Liver (tissue), 9 donors: Measurements from ENCODE around the gene SORCS2. TPM values are rescaled to one million over a fixed set of nuclear protein-coding genes. Genes with fewer than 3 reads are reported as not detected.

ENCODE experiments used
- DNase-seq: peaks from one replicate; pipeline ENCODE4 v3.0.0-alpha.2; 2017; ENCODE audit warnings: low spot score
- H3K27ac ChIP-seq, 2 donors: one replicate each; pipeline ENCODE4 v1.7.0; 2013; ENCODE audit warnings: inconsistent platforms in 2 of 2, low read length in 2 of 2, control low read depth in 1 of 2, low read depth in 1 of 2, mild to moderate bottlenecking in 1 of 2
- H3K27me3 ChIP-seq, 4 donors: one replicate each; pipeline versions ENCODE4 v1.6.1 to v1.7.0; 2013; ENCODE audit warnings: low read length in 3 of 4, inconsistent platforms in 1 of 4, mild to moderate bottlenecking in 1 of 4, moderate library complexity in 1 of 4; ENCODE audit not compliant: control insufficient read depth in 4 of 4, insufficient read depth in 4 of 4
- H3K36me3 ChIP-seq, 4 donors: one replicate each; pipeline versions ENCODE4 v1.6.1 to v1.7.0; 2013; ENCODE audit warnings: low read length in 3 of 4, mild to moderate bottlenecking in 3 of 4, low read depth in 1 of 4, moderate library complexity in 1 of 4; ENCODE audit not compliant: control insufficient read depth in 4 of 4, insufficient read depth in 3 of 4
- H3K4me1 ChIP-seq, 4 donors: one replicate each; pipeline versions ENCODE4 v1.6.1 to v1.7.0; 2013; ENCODE audit warnings: low read length in 3 of 4, mild to moderate bottlenecking in 3 of 4, moderate library complexity in 1 of 4; ENCODE audit not compliant: control insufficient read depth in 4 of 4, insufficient read depth in 4 of 4
- H3K4me3 ChIP-seq, 3 donors: one replicate each; pipeline versions ENCODE4 v1.6.1 to v1.7.0; 2013; ENCODE audit warnings: low read length in 3 of 3, control low read depth in 1 of 3, low read depth in 1 of 3, mild to moderate bottlenecking in 1 of 3
- H3K9ac ChIP-seq, 2 donors: one replicate each; pipeline ENCODE4 v1.7.0; 2013; ENCODE audit warnings: low read length in 2 of 2, mild to moderate bottlenecking in 2 of 2, moderate library complexity in 2 of 2, control low read depth in 1 of 2, low read depth in 1 of 2
- H3K9me3 ChIP-seq, 4 donors: one replicate each; pipeline versions ENCODE4 v1.6.1 to v1.7.0; 2013; ENCODE audit warnings: low read length in 3 of 4; ENCODE audit not compliant: control insufficient read depth in 4 of 4
- ATF3 ChIP-seq: IDR thresholded peaks from 2 replicates; pipeline ENCODE4 v1.6.1; 2016; ENCODE audit warnings: antibody characterized with exemption
- EGR1 ChIP-seq, 2 donors: IDR thresholded peaks; 2 replicates each; pipeline ENCODE4 v1.6.1; 2016 to 2018; ENCODE audit warnings: antibody characterized with exemption in 2 of 2, low read depth in 2 of 2
- FOXA1 ChIP-seq: IDR thresholded peaks from 2 replicates; pipeline ENCODE4 v1.6.1; 2016; ENCODE audit warnings: antibody characterized with exemption
- FOXA2 ChIP-seq: IDR thresholded peaks from 2 replicates; pipeline ENCODE4 v1.6.1; 2016; ENCODE audit warnings: antibody characterized with exemption
- GABPA ChIP-seq, 2 donors: IDR thresholded peaks in 1 of 2; conservative IDR thresholded peaks in 1 of 2; 2 replicates each; pipeline ENCODE4 v1.6.1; 2016; ENCODE audit warnings: antibody characterized with exemption in 2 of 2, mild to moderate bottlenecking in 1 of 2, moderate library complexity in 1 of 2
- HNF4A ChIP-seq, 2 donors: conservative IDR thresholded peaks; 2 replicates each; pipeline ENCODE4 v1.6.1; 2016; ENCODE audit warnings: antibody characterized with exemption in 2 of 2, mild to moderate bottlenecking in 2 of 2
- HNF4G ChIP-seq: IDR thresholded peaks from 2 replicates; pipeline ENCODE4 v1.6.1; 2016; ENCODE audit warnings: antibody characterized with exemption
- JUND ChIP-seq, 2 donors: IDR thresholded peaks; 2 replicates each; pipeline ENCODE4 v1.6.1; 2016; ENCODE audit warnings: antibody characterized with exemption in 2 of 2
- MAX ChIP-seq: IDR thresholded peaks from 2 replicates; pipeline ENCODE4 v1.6.1; 2016; ENCODE audit warnings: antibody characterized with exemption
- NR2F2 ChIP-seq: IDR thresholded peaks from 2 replicates; pipeline ENCODE4 v1.6.1; 2016; ENCODE audit warnings: antibody characterized with exemption
- RAD21 ChIP-seq, 2 donors: IDR thresholded peaks; 2 replicates each; pipeline ENCODE4 v1.6.1; 2016; ENCODE audit warnings: antibody characterized with exemption in 2 of 2, mild to moderate bottlenecking in 2 of 2
- RXRA ChIP-seq, 2 donors: IDR thresholded peaks; 2 replicates each; pipeline ENCODE4 v1.6.1; 2017 to 2018; ENCODE audit warnings: antibody characterized with exemption in 2 of 2, mild to moderate bottlenecking in 1 of 2
- SP1 ChIP-seq: IDR thresholded peaks from 2 replicates; pipeline ENCODE4 v1.6.1; 2018; ENCODE audit warnings: antibody characterized with exemption, mild to moderate bottlenecking
- TAF1 ChIP-seq: conservative IDR thresholded peaks from 2 replicates; pipeline ENCODE4 v1.6.1; 2016; ENCODE audit warnings: antibody characterized with exemption, mild to moderate bottlenecking
- YY1 ChIP-seq: IDR thresholded peaks from 2 replicates; pipeline ENCODE4 v1.6.1; 2016; ENCODE audit warnings: antibody characterized with exemption, mild to moderate bottlenecking
- ZBTB33 ChIP-seq: IDR thresholded peaks from 2 replicates; pipeline ENCODE4 v1.6.1; 2016; ENCODE audit warnings: antibody characterized with exemption
- WGBS: extraction: QIAGEN DNeasy Blood & Tissue Kit; methylation state at CpG from one replicate; pipeline ENCODE4 v1.1.7; 2013; 5-methylcytosine and 5-hydroxymethylcytosine counted together
- polyA plus RNA-seq, 2 donors: library from polyadenylated mRNA; stranded (reverse) in 1 of 2; unstranded in 1 of 2; fragments of 200-250 nt in 1 of 2; fragments of >200 nt in 1 of 2; fragmentation: Nextera tagmentation in 1 of 2; extraction: Ambion mirVana in 1 of 2; gene quantifications; one replicate each; pipeline versions ENCODE4 v1.2.1 to v1.2.3, GENCODE V29; 2013 to 2015
- total RNA-seq, 2 donors: library from RNA; depleted of rRNA; stranded (reverse); fragments of >200 nt; gene quantifications; one replicate each; pipeline ENCODE4 v1.2.3, GENCODE V29; 2014
- TF ChIP-seq, protein P1 (sequence below): IDR thresholded peaks from 2 replicates; pipeline ENCODE4 v1.6.1; 2016; ENCODE audit warnings: antibody characterized with exemption, mild to moderate bottlenecking
- TF ChIP-seq, protein P2 (sequence below): fragments of 150-350 bp; IDR thresholded peaks from 2 replicates; pipeline ENCODE4 v1.5.1; 2017; ENCODE audit warnings: improper control_type of control experiment, low read depth, low read length; ENCODE audit not compliant: missing input control
- donor health status: healthy.
- donor health status: healthy.
- donor health status: healthy.
- donor health status: healthy.
- donor health status: healthy.

Gene SORCS2
- total and polyA plus RNA-seq, 4 donors = 0.10 to 1.4 (median 0.92) TPM

GRCh38 chr4:7435471-7436061 lies 243.2 kb downstream of the SORCS2 start:
- no peak for DNase-seq
- Histone ChIP-seq H3K27ac (no peak overlapping the region), H3K4me3 (no peak overlapping the region), H3K9ac (no peak overlapping the region), H3K36me3 (no peaks in the 10 kb centered on the region), H3K9me3 (no peaks in the 10 kb centered on the region), H3K4me1 (no peaks in the 10 kb centered on the region), H3K27me3 (no peaks in the 10 kb centered on the region)
- 81% methylated on average over 11 of the region's 11 CpGs for WGBS
- no peak for TF ChIP-seq MAX
- no peak for TF ChIP-seq EGR1 (IDR thresholded peaks at IDR 0.05; ENCODE audit: low read depth in 2 of 2)
- TF ChIP-seq RXRA (IDR thresholded peaks at IDR 0.05) = no peak
- no peak for TF ChIP-seq FOXA1
- TF ChIP-seq ATF3 = no peak
- TF ChIP-seq YY1 = no peak
- no peak for TF ChIP-seq GABPA (IDR thresholded peaks at IDR 0.05 in 1 of 2, conservative IDR thresholded peaks at IDR 0.05 in 1 of 2)
- no peak for TF ChIP-seq TAF1
- TF ChIP-seq HNF4G = no peak
- TF ChIP-seq, protein P1, sequence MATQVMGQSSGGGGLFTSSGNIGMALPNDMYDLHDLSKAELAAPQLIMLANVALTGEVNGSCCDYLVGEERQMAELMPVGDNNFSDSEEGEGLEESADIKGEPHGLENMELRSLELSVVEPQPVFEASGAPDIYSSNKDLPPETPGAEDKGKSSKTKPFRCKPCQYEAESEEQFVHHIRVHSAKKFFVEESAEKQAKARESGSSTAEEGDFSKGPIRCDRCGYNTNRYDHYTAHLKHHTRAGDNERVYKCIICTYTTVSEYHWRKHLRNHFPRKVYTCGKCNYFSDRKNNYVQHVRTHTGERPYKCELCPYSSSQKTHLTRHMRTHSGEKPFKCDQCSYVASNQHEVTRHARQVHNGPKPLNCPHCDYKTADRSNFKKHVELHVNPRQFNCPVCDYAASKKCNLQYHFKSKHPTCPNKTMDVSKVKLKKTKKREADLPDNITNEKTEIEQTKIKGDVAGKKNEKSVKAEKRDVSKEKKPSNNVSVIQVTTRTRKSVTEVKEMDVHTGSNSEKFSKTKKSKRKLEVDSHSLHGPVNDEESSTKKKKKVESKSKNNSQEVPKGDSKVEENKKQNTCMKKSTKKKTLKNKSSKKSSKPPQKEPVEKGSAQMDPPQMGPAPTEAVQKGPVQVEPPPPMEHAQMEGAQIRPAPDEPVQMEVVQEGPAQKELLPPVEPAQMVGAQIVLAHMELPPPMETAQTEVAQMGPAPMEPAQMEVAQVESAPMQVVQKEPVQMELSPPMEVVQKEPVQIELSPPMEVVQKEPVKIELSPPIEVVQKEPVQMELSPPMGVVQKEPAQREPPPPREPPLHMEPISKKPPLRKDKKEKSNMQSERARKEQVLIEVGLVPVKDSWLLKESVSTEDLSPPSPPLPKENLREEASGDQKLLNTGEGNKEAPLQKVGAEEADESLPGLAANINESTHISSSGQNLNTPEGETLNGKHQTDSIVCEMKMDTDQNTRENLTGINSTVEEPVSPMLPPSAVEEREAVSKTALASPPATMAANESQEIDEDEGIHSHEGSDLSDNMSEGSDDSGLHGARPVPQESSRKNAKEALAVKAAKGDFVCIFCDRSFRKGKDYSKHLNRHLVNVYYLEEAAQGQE = no peak
- no peak for TF ChIP-seq SP1
- TF ChIP-seq NR2F2 = no peak
- TF ChIP-seq, protein P2, sequence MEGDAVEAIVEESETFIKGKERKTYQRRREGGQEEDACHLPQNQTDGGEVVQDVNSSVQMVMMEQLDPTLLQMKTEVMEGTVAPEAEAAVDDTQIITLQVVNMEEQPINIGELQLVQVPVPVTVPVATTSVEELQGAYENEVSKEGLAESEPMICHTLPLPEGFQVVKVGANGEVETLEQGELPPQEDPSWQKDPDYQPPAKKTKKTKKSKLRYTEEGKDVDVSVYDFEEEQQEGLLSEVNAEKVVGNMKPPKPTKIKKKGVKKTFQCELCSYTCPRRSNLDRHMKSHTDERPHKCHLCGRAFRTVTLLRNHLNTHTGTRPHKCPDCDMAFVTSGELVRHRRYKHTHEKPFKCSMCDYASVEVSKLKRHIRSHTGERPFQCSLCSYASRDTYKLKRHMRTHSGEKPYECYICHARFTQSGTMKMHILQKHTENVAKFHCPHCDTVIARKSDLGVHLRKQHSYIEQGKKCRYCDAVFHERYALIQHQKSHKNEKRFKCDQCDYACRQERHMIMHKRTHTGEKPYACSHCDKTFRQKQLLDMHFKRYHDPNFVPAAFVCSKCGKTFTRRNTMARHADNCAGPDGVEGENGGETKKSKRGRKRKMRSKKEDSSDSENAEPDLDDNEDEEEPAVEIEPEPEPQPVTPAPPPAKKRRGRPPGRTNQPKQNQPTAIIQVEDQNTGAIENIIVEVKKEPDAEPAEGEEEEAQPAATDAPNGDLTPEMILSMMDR = no peak
- no peak for TF ChIP-seq FOXA2
- TF ChIP-seq JUND (IDR thresholded peaks at IDR 0.05) = no peak
- no peak for TF ChIP-seq RAD21 (IDR thresholded peaks at IDR 0.05)
- TF ChIP-seq HNF4A (conservative IDR thresholded peaks at IDR 0.05) = no peak
- no peak for TF ChIP-seq ZBTB33
